RWPE2 (cell line): Measurements from ENCODE around the gene SMIM20.

Experiments
- ATAC-seq: fragments of 200-7000 bp; cut with Tn5 transposase; 3 replicates; pipeline ENCODE4 v1.9.1; 2021; ENCODE audit warnings: low read depth
- DNase-seq: peaks from one replicate; pipeline ENCODE4 v3.0.0-alpha.2; 2020; ENCODE audit warnings: low spot score
- H3K27ac ChIP-seq: fragments of 450-650 bp; 2 replicates; pipeline ENCODE4 v1.5.1; 2017; ENCODE audit warnings: mild to moderate bottlenecking; ENCODE audit not compliant: poor library complexity, severe bottlenecking
- H3K27me3 ChIP-seq: fragments of 250-450 bp; sonication (Bioruptor Pico); 2 replicates; pipeline ENCODE4 v1.5.1; 2021; ENCODE audit warnings: mild to moderate bottlenecking, moderate library complexity; ENCODE audit not compliant: insufficient read depth, poor library complexity, severe bottlenecking
- H3K36me3 ChIP-seq: fragments of 250-450 bp; sonication (Bioruptor Pico); 2 replicates; pipeline ENCODE4 v1.5.1; 2020; ENCODE audit warnings: low read depth, mild to moderate bottlenecking, moderate library complexity
- H3K4me1 ChIP-seq: fragments of 250-450 bp; sonication (Bioruptor Pico); 2 replicates; pipeline ENCODE4 v1.5.1; 2021; ENCODE audit warnings: mild to moderate bottlenecking, moderate library complexity; ENCODE audit not compliant: insufficient read depth, poor library complexity, severe bottlenecking
- H3K4me3 ChIP-seq: fragments of 250-450 bp; sonication (Bioruptor Pico); 2 replicates; pipeline ENCODE4 v1.5.1; 2021; ENCODE audit warnings: mild to moderate bottlenecking, moderate library complexity; ENCODE audit not compliant: severe bottlenecking
- H3K9me3 ChIP-seq: fragments of 250-450 bp; sonication (Bioruptor Pico); 2 replicates; pipeline ENCODE4 v1.5.1; 2021; ENCODE audit warnings: mild to moderate bottlenecking, moderate library complexity; ENCODE audit not compliant: severe bottlenecking
- TF ChIP-seq, protein P1 (sequence below): fragments of 450-650 bp; IDR thresholded peaks from one replicate; pipeline ENCODE4 v1.5.1; 2017; ENCODE audit warnings: mild to moderate bottlenecking, moderate library complexity; ENCODE audit not compliant: poor library complexity, severe bottlenecking

The SMIM20 gene

GRCh38 chr4:25951390-25951952 is 37.5 kb downstream of the SMIM20 start:
- H3K27me3 ChIP-seq, result no peaks in the 10 kb centered on the region
- no peak overlapping the region for H3K4me3 ChIP-seq
- no peaks in the 10 kb centered on the region for H3K9me3 ChIP-seq
- H3K36me3 ChIP-seq, result no peaks in the 10 kb centered on the region
- TF ChIP-seq, protein P1, sequence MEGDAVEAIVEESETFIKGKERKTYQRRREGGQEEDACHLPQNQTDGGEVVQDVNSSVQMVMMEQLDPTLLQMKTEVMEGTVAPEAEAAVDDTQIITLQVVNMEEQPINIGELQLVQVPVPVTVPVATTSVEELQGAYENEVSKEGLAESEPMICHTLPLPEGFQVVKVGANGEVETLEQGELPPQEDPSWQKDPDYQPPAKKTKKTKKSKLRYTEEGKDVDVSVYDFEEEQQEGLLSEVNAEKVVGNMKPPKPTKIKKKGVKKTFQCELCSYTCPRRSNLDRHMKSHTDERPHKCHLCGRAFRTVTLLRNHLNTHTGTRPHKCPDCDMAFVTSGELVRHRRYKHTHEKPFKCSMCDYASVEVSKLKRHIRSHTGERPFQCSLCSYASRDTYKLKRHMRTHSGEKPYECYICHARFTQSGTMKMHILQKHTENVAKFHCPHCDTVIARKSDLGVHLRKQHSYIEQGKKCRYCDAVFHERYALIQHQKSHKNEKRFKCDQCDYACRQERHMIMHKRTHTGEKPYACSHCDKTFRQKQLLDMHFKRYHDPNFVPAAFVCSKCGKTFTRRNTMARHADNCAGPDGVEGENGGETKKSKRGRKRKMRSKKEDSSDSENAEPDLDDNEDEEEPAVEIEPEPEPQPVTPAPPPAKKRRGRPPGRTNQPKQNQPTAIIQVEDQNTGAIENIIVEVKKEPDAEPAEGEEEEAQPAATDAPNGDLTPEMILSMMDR, result no peak
- ATAC-seq (no peak), DNase-seq (no peak)
- H3K27ac ChIP-seq, result no peak overlapping the region
- no peaks in the 10 kb centered on the region for H3K4me1 ChIP-seq

GRCh38 chr4:25953740-25954139 is 39.7 kb downstream of the SMIM20 start:
- Histone ChIP-seq H3K36me3 (no peaks in the 10 kb centered on the region), H3K27me3 (no peaks in the 10 kb centered on the region), H3K4me1 (no peaks in the 10 kb centered on the region), H3K9me3 (no peaks in the 10 kb centered on the region), H3K27ac (no peak overlapping the region), H3K4me3 (no peak overlapping the region)
- DNase-seq (no peak), ATAC-seq (peak; percentile 89)
- TF ChIP-seq, protein P1, result no peak

GRCh38 chr4:25954293-25954904 is 40.4 kb downstream of the SMIM20 start:
- Histone ChIP-seq H3K36me3 (no peaks in the 10 kb centered on the region), H3K27ac (no peak overlapping the region), H3K4me3 (no peak overlapping the region), H3K9me3 (no peaks in the 10 kb centered on the region), H3K4me1 (no peaks in the 10 kb centered on the region), H3K27me3 (no peaks in the 10 kb centered on the region)
- TF ChIP-seq, protein P1, result no peak
- no peak for ATAC-seq
- DNase-seq, result no peak

- TF ChIP-seq, protein P1, result no peak
- H3K27ac ChIP-seq, result no peak overlapping the region
- H3K36me3 ChIP-seq, result no peaks in the 10 kb centered on the region
- no peaks in the 10 kb centered on the region for H3K9me3 ChIP-seq
- H3K27me3 ChIP-seq, result no peaks in the 10 kb centered on the region
- no peaks in the 10 kb centered on the region for H3K4me1 ChIP-seq
- DNase-seq (no peak), ATAC-seq (no peak)
- H3K4me3 ChIP-seq, result no peak overlapping the region
Observed at GRCh38 chr4:25955705-25956104, 41.7 kb downstream of the SMIM20 start.

- TF ChIP-seq, protein P1, result no peak
- DNase-seq, result no peak
- no peaks in the 10 kb centered on the region for H3K36me3 ChIP-seq
- no peaks in the 10 kb centered on the region for H3K9me3 ChIP-seq
- no peak for ATAC-seq
- no peak overlapping the region for H3K27ac ChIP-seq
- H3K4me3 ChIP-seq, result no peak overlapping the region
- no peaks in the 10 kb centered on the region for H3K4me1 ChIP-seq
- no peaks in the 10 kb centered on the region for H3K27me3 ChIP-seq
Observed at GRCh38 chr4:25956260-25956659, 42.2 kb downstream of the SMIM20 start.
